Tibial nerve (tissue), 4 donors: ENCODE measurements around the gene OLIG2. TPM values are rescaled to one million over a fixed set of nuclear protein-coding genes. Genes with fewer than 3 reads are reported as not detected.

Experiments used
- DNase-seq, 2 donors: peaks; one replicate each; pipeline ENCODE4 v3.0.0-alpha.2; 2019; ENCODE audit warnings: low spot score in 2 of 2
- H3K27ac ChIP-seq, 4 donors: fragments of 200-600 bp; sonication (generic) in 3 of 4; one replicate each; pipeline ENCODE4 v1.5.1; 2017 to 2019; ENCODE audit warnings: mild to moderate bottlenecking in 1 of 4
- H3K27me3 ChIP-seq, 2 donors: fragments of 200-600 bp; sonication (generic) in 1 of 2; one replicate each; pipeline versions ENCODE4 v1.5.1 to v1.6.0; 2017 to 2019
- H3K36me3 ChIP-seq, 3 donors: fragments of 200-600 bp; sonication (generic); one replicate each; pipeline ENCODE4 v1.5.1; 2018 to 2019
- H3K4me1 ChIP-seq, 4 donors: fragments of 200-600 bp; sonication (generic) in 3 of 4; one replicate each; pipeline ENCODE4 v1.5.1; 2017 to 2019
- H3K4me3 ChIP-seq, 4 donors: fragments of 200-600 bp; sonication (generic) in 3 of 4; one replicate each; pipeline ENCODE4 v1.5.1; 2017 to 2019; ENCODE audit warnings: mild to moderate bottlenecking in 1 of 4, moderate library complexity in 1 of 4
- H3K9me3 ChIP-seq, 4 donors: fragments of 200-600 bp; sonication (generic) in 3 of 4; one replicate each; pipeline ENCODE4 v1.5.1; 2017 to 2019
- EP300 ChIP-seq, 2 donors: sonication (generic); formaldehyde crosslinking; IDR thresholded peaks; one replicate each; pipeline ENCODE4 v1.6.1; 2017; ENCODE audit warnings: antibody characterized with exemption in 2 of 2, mild to moderate bottlenecking in 1 of 2
- POLR2A ChIP-seq, 2 donors: fragments of 450-650 bp; IDR thresholded peaks; one replicate each; pipeline ENCODE4 v1.6.1; 2017; ENCODE audit warnings: antibody characterized with exemption in 2 of 2, mild to moderate bottlenecking in 2 of 2, moderate library complexity in 2 of 2
- WGBS, 2 donors: methylation state at CpG; one replicate each; pipeline ENCODE4 v1.1.5; 2018; 5-methylcytosine and 5-hydroxymethylcytosine counted together
- total RNA-seq, 4 donors: library from RNA; depleted of rRNA; stranded (reverse); fragments of >200 nt; gene quantifications; one replicate each; pipeline ENCODE4 v1.1.0, GENCODE V29; 2016
- TF ChIP-seq, protein P1 (sequence below), 5 experiments: fragments of 200-600 bp in 3 of 5; fragments of 450-650 bp in 2 of 5; sonication (generic) in 3 of 5; IDR thresholded peaks; one replicate each; pipeline ENCODE4 v1.5.1; 2016 to 2019; ENCODE audit warnings: antibody characterized with exemption in 5 of 5, mild to moderate bottlenecking in 3 of 5, moderate library complexity in 2 of 5

Gene OLIG2
- total RNA-seq, 4 donors from 2014 or later: 0.21 to 1.3 TPM; not detected in 2

DNA sequence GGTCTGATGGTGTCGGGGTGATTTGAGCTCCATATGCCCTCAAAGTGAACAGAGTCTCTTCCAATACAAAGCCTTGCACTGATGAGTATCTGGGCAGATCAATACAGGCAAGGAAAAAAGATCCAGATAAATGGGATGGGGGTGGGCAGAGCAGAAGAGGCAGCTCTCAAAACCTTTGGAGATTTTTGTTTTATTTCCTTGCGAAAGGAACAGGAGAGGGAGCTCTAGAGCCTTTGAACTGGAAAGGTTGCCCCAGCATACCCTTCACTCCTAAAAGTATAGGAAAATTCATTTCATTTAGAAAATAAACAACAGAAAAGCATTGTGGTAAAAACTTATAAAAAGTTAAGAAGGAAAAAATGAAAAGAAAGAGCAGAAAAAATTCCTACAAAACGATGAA lies 31.4 kb upstream of the OLIG2 start:
- H3K27me3 ChIP-seq: no peaks in the 10 kb centered on the region
- no peak overlapping the region for H3K27ac ChIP-seq
- no peaks in the 10 kb centered on the region for H3K4me1 ChIP-seq
- TF ChIP-seq POLR2A (IDR thresholded peaks at IDR 0.05): no peak
- TF ChIP-seq, protein P1, sequence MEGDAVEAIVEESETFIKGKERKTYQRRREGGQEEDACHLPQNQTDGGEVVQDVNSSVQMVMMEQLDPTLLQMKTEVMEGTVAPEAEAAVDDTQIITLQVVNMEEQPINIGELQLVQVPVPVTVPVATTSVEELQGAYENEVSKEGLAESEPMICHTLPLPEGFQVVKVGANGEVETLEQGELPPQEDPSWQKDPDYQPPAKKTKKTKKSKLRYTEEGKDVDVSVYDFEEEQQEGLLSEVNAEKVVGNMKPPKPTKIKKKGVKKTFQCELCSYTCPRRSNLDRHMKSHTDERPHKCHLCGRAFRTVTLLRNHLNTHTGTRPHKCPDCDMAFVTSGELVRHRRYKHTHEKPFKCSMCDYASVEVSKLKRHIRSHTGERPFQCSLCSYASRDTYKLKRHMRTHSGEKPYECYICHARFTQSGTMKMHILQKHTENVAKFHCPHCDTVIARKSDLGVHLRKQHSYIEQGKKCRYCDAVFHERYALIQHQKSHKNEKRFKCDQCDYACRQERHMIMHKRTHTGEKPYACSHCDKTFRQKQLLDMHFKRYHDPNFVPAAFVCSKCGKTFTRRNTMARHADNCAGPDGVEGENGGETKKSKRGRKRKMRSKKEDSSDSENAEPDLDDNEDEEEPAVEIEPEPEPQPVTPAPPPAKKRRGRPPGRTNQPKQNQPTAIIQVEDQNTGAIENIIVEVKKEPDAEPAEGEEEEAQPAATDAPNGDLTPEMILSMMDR (IDR thresholded peaks at IDR 0.05): peak in 3 of 5 experiments; percentile 5 to 19 (median 9)
- no peak for DNase-seq
- WGBS, 2 donors: 45 to 46% methylated on average over 3 of the region's 3 CpGs
- no peak overlapping the region for H3K4me3 ChIP-seq
- no peaks in the 10 kb centered on the region for H3K36me3 ChIP-seq
- peaks cover 0 to 7% (median 0%) of the 10 kb centered on the region in 4 donors for H3K9me3 ChIP-seq

GRCh38 chr21:33007747-33008146 lies 18.0 kb upstream of the OLIG2 start:
- Histone ChIP-seq H3K27ac (no peak overlapping the region), H3K4me3 (no peak overlapping the region), H3K27me3 (no peaks in the 10 kb centered on the region), H3K36me3 (no peaks in the 10 kb centered on the region), H3K9me3 (no peaks in the 10 kb centered on the region), H3K4me1 (no peaks in the 10 kb centered on the region)
- TF ChIP-seq EP300 (IDR thresholded peaks at IDR 0.05) (peak in 1 of 2 donors; percentile 59), POLR2A (IDR thresholded peaks at IDR 0.05) (no peak)
- TF ChIP-seq, protein P1 (IDR thresholded peaks at IDR 0.05): no peak
- WGBS, 2 donors: 77 to 82% methylated on average over 3 of the region's 3 CpGs
- no peak for DNase-seq

- WGBS, 2 donors: 63 to 73% methylated on average over 3 of the region's 3 CpGs
- no peaks in the 10 kb centered on the region for H3K36me3 ChIP-seq
- no peak for DNase-seq
- H3K9me3 ChIP-seq: no peaks in the 10 kb centered on the region
- TF ChIP-seq EP300 (IDR thresholded peaks at IDR 0.05) (no peak), POLR2A (IDR thresholded peaks at IDR 0.05) (no peak)
- TF ChIP-seq, protein P1 (IDR thresholded peaks at IDR 0.05): no peak
- H3K4me3 ChIP-seq: no peak overlapping the region
- no peak overlapping the region for H3K27ac ChIP-seq
- no peaks in the 10 kb centered on the region for H3K4me1 ChIP-seq
- no peaks in the 10 kb centered on the region for H3K27me3 ChIP-seq
These were observed 17.2 kb upstream of the OLIG2 start for GRCh38 chr21:33008333-33009051.

DNA sequence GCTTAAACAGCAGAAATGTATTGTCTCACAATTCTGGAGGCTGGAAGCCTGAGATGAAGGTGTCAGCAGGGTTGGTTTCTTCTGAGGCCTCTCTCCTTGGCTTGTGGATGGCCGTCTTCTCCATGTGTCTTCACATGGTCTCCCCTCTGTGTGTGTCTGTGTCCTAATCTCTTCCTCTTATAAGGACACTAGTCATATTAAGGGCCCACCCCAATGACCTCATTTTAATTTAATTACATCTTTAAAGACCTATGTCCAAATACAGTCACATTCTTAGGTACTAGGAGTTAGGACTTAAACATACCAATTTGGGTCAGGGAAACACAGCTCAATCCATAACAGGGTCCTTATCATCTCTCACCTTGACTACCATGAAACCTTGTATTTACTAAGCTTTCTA lies 14.8 kb upstream of the OLIG2 start:
- Histone ChIP-seq H3K27me3 (peaks cover 0 to 20% of the 10 kb centered on the region in 2 donors), H3K9me3 (no peaks in the 10 kb centered on the region), H3K36me3 (no peaks in the 10 kb centered on the region), H3K27ac (no peak overlapping the region), H3K4me3 (no peak overlapping the region), H3K4me1 (no peaks in the 10 kb centered on the region)
- TF ChIP-seq POLR2A (IDR thresholded peaks at IDR 0.05): no peak
- no peak for DNase-seq
- 90 to 96% methylated on average over 1 of the region's 1 CpG for WGBS, 2 donors

GRCh38 chr21:33011462-33011861 lies 14.3 kb upstream of the OLIG2 start:
- WGBS, 2 donors: 72 to 76% methylated on average over 3 of the region's 3 CpGs
- no peaks in the 10 kb centered on the region for H3K4me1 ChIP-seq
- H3K27me3 ChIP-seq: peaks cover 0 to 25% of the 10 kb centered on the region in 2 donors
- DNase-seq: peak in 1 of 2 donors; percentile 22
- no peaks in the 10 kb centered on the region for H3K36me3 ChIP-seq
- TF ChIP-seq, protein P1 (IDR thresholded peaks at IDR 0.05): no peak
- TF ChIP-seq POLR2A (IDR thresholded peaks at IDR 0.05) (no peak), EP300 (IDR thresholded peaks at IDR 0.05) (peak in 1 of 2 donors; percentile 45)
- H3K9me3 ChIP-seq: no peaks in the 10 kb centered on the region
- H3K27ac ChIP-seq: no peak overlapping the region
- H3K4me3 ChIP-seq: no peak overlapping the region
